OCI-LY1 (cell line): ENCODE data around the gene ATP5PF.

Experiments used
- H2AFZ ChIP-seq: fragments of 200-600 bp; sonication (generic), shearing (Covaris generic); 2 replicates; pipeline ENCODE4 v1.6.0; 2014; ENCODE audit warnings: antibody characterized with exemption, mild to moderate bottlenecking, low read length
- H3F3A ChIP-seq: fragments of 200-600 bp; sonication (generic), shearing (Covaris generic); 2 replicates; pipeline ENCODE4 v1.6.0; 2014; ENCODE audit warnings: mild to moderate bottlenecking, antibody characterized with exemption, low read length, moderate library complexity; ENCODE audit not compliant: insufficient read depth
- H3K27ac ChIP-seq: fragments of 200-600 bp; sonication (generic); 2 replicates; pipeline ENCODE4 v1.5.1; 2014; ENCODE audit warnings: low read length, mixed run types, mild to moderate bottlenecking, low read depth; ENCODE audit not compliant: poor library complexity, severe bottlenecking
- H3K27me3 ChIP-seq: fragments of 200-600 bp; sonication (generic); 2 replicates; pipeline ENCODE4 v1.6.0; 2014; ENCODE audit warnings: antibody characterized with exemption, mild to moderate bottlenecking, low read length, moderate library complexity; ENCODE audit not compliant: insufficient read depth
- H3K36me3 ChIP-seq: fragments of 200-600 bp; sonication (generic); 2 replicates; pipeline ENCODE4 v1.6.1; 2014; ENCODE audit warnings: mild to moderate bottlenecking, antibody characterized with exemption, low read length, moderate library complexity, mixed read lengths; ENCODE audit not compliant: insufficient read depth
- H3K4me1 ChIP-seq: fragments of 200-600 bp; sonication (generic); 2 replicates; pipeline ENCODE4 v1.5.1; 2014; ENCODE audit warnings: mild to moderate bottlenecking, low read length, moderate library complexity; ENCODE audit not compliant: insufficient read depth, severe bottlenecking
- H3K4me2 ChIP-seq: fragments of 200-600 bp; sonication (generic), shearing (Covaris generic); 2 replicates; pipeline ENCODE4 v1.6.1; 2014; ENCODE audit warnings: low read length
- H3K4me3 ChIP-seq: fragments of 200-600 bp; sonication (generic); 2 replicates; pipeline ENCODE4 v1.5.1; 2014; ENCODE audit warnings: low read length, low read depth, mild to moderate bottlenecking, mixed read lengths; ENCODE audit not compliant: poor library complexity, severe bottlenecking
- H3K79me2 ChIP-seq: fragments of 200-600 bp; shearing (Covaris generic); 2 replicates; pipeline ENCODE4 v1.6.1; 2016; ENCODE audit warnings: mixed run types, low read length, mixed read lengths; ENCODE audit not compliant: insufficient read depth
- H3K9ac ChIP-seq: fragments of 200-600 bp; sonication (generic), shearing (Covaris generic); 2 replicates; pipeline ENCODE4 v1.6.1; 2014; ENCODE audit warnings: mild to moderate bottlenecking, low read length, mixed read lengths
- H3K9me2 ChIP-seq: fragments of 200-600 bp; sonication (generic), shearing (Covaris generic); 2 replicates; pipeline ENCODE4 v1.6.1; 2014; ENCODE audit warnings: low read depth, mild to moderate bottlenecking, low read length, mixed read lengths
- H3K9me3 ChIP-seq: fragments of 200-600 bp; shearing (Covaris generic); 2 replicates; pipeline ENCODE4 v1.6.1; 2014; ENCODE audit warnings: low read length, mixed read lengths
- H4K20me1 ChIP-seq: fragments of 200-600 bp; sonication (generic), shearing (Covaris generic); 2 replicates; pipeline ENCODE4 v1.6.0; 2016; ENCODE audit warnings: mild to moderate bottlenecking, low read length; ENCODE audit not compliant: insufficient read depth
- CTCF ChIP-seq: fragments of 200-600 bp; sonication (generic), shearing (Covaris generic); IDR thresholded peaks from 2 replicates; pipeline ENCODE4 v1.5.1; 2017; ENCODE audit warnings: mild to moderate bottlenecking, antibody characterized with exemption, low read length, moderate library complexity, mixed read lengths
- EZH2 ChIP-seq: fragments of 200-600 bp; sonication (generic), shearing (Covaris generic); IDR thresholded peaks from 2 replicates; pipeline ENCODE4 v1.8.0; 2017; ENCODE audit warnings: borderline replicate concordance, mixed run types, mild to moderate bottlenecking, antibody characterized with exemption, low read length, moderate library complexity, mixed read lengths

Gene ATP5PF

DNA sequence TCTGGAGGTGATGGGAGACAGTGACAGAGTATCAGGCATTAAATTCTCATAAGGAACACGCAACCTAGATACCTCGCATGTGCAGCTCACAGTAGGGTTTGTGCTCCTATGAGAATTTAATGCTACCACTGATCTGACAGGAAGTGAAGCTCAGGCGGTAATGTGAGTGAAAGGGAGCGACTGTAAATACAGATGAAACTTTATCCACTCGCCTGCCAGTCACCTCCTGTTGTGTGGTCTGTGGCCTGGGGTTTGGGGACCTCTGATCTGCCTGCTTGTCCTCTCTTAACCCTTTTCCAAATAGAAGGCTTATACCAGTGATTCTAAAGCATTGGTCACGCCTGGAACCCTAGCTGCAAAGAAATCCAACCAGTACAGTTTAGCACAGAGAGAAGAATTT, 15.4 kb upstream of the ATP5PF start:
- Histone ChIP-seq H3K4me2 (no peak overlapping the region), H3K79me2 (no peaks in the 10 kb centered on the region), H3K4me1 (no peaks in the 10 kb centered on the region), H3K9me2 (no peaks in the 10 kb centered on the region), H2AFZ (no peak overlapping the region), H3K27me3 (no peaks in the 10 kb centered on the region), H3F3A (no peaks in the 10 kb centered on the region), H3K9ac (no peak overlapping the region), H4K20me1 (no peaks in the 10 kb centered on the region), H3K27ac (no peak overlapping the region), H3K9me3 (no peaks in the 10 kb centered on the region), H3K36me3 (peaks cover 77% of the 10 kb centered on the region), H3K4me3 (no peak overlapping the region)
- no peak for TF ChIP-seq CTCF
- TF ChIP-seq EZH2, result no peak

- H3K4me1 ChIP-seq, result peaks cover 5% of the 10 kb centered on the region
- no peak overlapping the region for H2AFZ ChIP-seq
- no peak overlapping the region for H3K4me2 ChIP-seq
- H3K27me3 ChIP-seq, result no peaks in the 10 kb centered on the region
- H3K79me2 ChIP-seq, result peaks cover 7% of the 10 kb centered on the region
- H3F3A ChIP-seq, result 0 out of 2 replicates have a peak, but pooled peaks cover under 1% of the 10 kb centered on the region
- no peak overlapping the region for H3K4me3 ChIP-seq
- H4K20me1 ChIP-seq, result no peaks in the 10 kb centered on the region
- H3K9ac ChIP-seq, result no peak overlapping the region
- peaks cover 60% of the 10 kb centered on the region for H3K36me3 ChIP-seq
- H3K27ac ChIP-seq, result no peak overlapping the region
- no peaks in the 10 kb centered on the region for H3K9me3 ChIP-seq
- H3K9me2 ChIP-seq, result no peaks in the 10 kb centered on the region
- TF ChIP-seq EZH2 (no peak), CTCF (no peak)
Measured at GRCh38 chr21:25744854-25745253, 10.2 kb upstream of the ATP5PF start.

DNA sequence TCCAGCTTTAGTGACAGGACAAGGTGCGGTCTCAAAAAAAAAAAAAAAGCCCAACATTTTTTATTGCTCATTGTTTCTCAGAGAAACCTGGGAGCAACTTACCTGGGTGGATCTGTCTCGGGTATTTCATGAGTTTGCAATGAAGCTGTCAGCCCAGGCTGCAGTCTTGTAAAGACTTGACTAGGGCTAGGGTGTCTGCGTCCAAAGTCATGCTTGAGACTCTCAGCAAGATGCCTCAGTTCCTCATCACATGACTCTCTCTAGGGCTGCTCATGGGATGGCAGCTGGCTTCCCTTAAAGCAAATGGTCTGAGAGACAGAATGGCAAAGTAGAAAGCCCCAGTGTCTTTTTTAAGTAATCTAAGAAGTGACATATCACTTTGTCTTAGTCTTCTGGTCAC, 8.2 kb upstream of the ATP5PF start:
- Histone ChIP-seq H3K4me1 (peaks cover 25% of the 10 kb centered on the region), H3K9ac (no peak overlapping the region), H3K36me3 (peaks cover 42% of the 10 kb centered on the region)

More for the DNA sequence above, 8.2 kb upstream of the ATP5PF start:
- TF ChIP-seq EZH2, result no peak
- TF ChIP-seq CTCF, result no peak
- H3K27ac ChIP-seq, result no peak overlapping the region
- no peak overlapping the region for H3K4me2 ChIP-seq
- H4K20me1 ChIP-seq, result no peaks in the 10 kb centered on the region
- H3K27me3 ChIP-seq, result no peaks in the 10 kb centered on the region
- no peaks in the 10 kb centered on the region for H3K9me2 ChIP-seq
- H3K79me2 ChIP-seq, result peaks cover 25% of the 10 kb centered on the region
- no peak overlapping the region for H2AFZ ChIP-seq
- 0 out of 2 replicates have a peak, but pooled peaks cover 2% of the 10 kb centered on the region for H3F3A ChIP-seq
- H3K4me3 ChIP-seq, result no peak overlapping the region
- no peaks in the 10 kb centered on the region for H3K9me3 ChIP-seq
